IMR-90 (cell line): ENCODE measurements around the gene CRNN.

Source experiments
- BHLHE40 ChIP-seq: fragments of 150-350 bp; IDR thresholded peaks from 2 replicates; pipeline ENCODE4 v1.6.1; 2016; ENCODE audit warnings: mild to moderate bottlenecking, low read depth, low read length
- CEBPB ChIP-seq: IDR thresholded peaks from 2 replicates; pipeline ENCODE4 v1.6.1; 2012; ENCODE audit warnings: low read depth, low read length, improper control_type of control experiment
- FOS ChIP-seq: fragments of 150-350 bp; IDR thresholded peaks from 2 replicates; pipeline ENCODE4 v1.6.1; 2016; ENCODE audit warnings: low read depth, low read length
- MAFK ChIP-seq: IDR thresholded peaks from 2 replicates; pipeline ENCODE4 v1.6.1; 2012; ENCODE audit warnings: low read depth, low read length, improper control_type of control experiment
- MAZ ChIP-seq: IDR thresholded peaks from 2 replicates; pipeline ENCODE4 v1.6.1; 2012; ENCODE audit warnings: low read depth, mild to moderate bottlenecking, low read length, improper control_type of control experiment, moderate library complexity, borderline replicate concordance
- MXI1 ChIP-seq: IDR thresholded peaks from 2 replicates; pipeline ENCODE4 v1.6.1; 2012; ENCODE audit warnings: low read depth, mild to moderate bottlenecking, low read length, moderate library complexity, borderline replicate concordance
- POLR2A ChIP-seq: IDR thresholded peaks from 2 replicates; pipeline ENCODE4 v1.6.1; 2012; ENCODE audit warnings: mild to moderate bottlenecking, low read depth, low read length
- RAD21 ChIP-seq: IDR thresholded peaks from 2 replicates; pipeline ENCODE4 v1.6.1; 2012; ENCODE audit warnings: low read length, improper control_type of control experiment
- RCOR1 ChIP-seq: IDR thresholded peaks from 2 replicates; pipeline ENCODE4 v1.6.1; 2012; ENCODE audit warnings: mild to moderate bottlenecking, low read length, improper control_type of control experiment; ENCODE audit not compliant: insufficient replicate concordance
- RFX5 ChIP-seq: IDR thresholded peaks from 2 replicates; pipeline ENCODE4 v1.8.0; 2012; ENCODE audit warnings: low read depth, mild to moderate bottlenecking, low read length, moderate library complexity
- SMC3 ChIP-seq: fragments of 150-350 bp; IDR thresholded peaks from 2 replicates; pipeline ENCODE4 v1.6.1; 2016; ENCODE audit warnings: low read depth, mild to moderate bottlenecking, antibody characterized with exemption, low read length, moderate library complexity
- TF ChIP-seq, protein P1 (sequence below): conservative IDR thresholded peaks from 2 replicates; pipeline ENCODE4 v1.5.1; 2012; ENCODE audit warnings: mild to moderate bottlenecking, low read depth, low read length, improper control_type of control experiment
- TF ChIP-seq, protein P2 (sequence below): fragments of 150-350 bp; IDR thresholded peaks from 2 replicates; pipeline ENCODE4 v1.6.1; 2017; ENCODE audit warnings: mild to moderate bottlenecking, antibody characterized with exemption, low read length, low read depth

DNA sequence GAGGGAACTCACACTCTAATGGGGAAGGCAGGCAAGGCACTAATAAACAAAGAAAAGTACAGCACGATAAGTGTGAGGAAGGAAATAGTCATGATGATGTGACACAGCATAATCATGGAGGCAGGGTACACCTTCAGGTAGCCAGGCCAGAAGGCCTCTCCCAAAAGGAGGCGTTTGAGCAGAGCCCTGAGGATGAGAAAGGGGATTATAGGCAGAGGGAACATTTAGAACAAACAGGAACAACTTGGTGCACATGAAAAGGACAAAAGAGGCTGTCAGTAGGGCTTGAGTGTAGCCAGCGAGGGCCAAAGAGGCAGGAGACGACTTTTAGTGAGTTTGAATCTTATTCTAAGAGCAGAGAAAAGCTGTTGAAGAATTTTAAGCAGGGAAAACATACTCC, 33.4 kb upstream of the CRNN start:
- TF ChIP-seq, protein P1, sequence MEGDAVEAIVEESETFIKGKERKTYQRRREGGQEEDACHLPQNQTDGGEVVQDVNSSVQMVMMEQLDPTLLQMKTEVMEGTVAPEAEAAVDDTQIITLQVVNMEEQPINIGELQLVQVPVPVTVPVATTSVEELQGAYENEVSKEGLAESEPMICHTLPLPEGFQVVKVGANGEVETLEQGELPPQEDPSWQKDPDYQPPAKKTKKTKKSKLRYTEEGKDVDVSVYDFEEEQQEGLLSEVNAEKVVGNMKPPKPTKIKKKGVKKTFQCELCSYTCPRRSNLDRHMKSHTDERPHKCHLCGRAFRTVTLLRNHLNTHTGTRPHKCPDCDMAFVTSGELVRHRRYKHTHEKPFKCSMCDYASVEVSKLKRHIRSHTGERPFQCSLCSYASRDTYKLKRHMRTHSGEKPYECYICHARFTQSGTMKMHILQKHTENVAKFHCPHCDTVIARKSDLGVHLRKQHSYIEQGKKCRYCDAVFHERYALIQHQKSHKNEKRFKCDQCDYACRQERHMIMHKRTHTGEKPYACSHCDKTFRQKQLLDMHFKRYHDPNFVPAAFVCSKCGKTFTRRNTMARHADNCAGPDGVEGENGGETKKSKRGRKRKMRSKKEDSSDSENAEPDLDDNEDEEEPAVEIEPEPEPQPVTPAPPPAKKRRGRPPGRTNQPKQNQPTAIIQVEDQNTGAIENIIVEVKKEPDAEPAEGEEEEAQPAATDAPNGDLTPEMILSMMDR = no peak
- TF ChIP-seq RCOR1 (no peak), SMC3 (no peak), RAD21 (no peak), FOS (no peak), BHLHE40 (no peak), POLR2A (no peak), MXI1 (no peak), CEBPB (no peak), MAFK (no peak), MAZ (no peak), RFX5 (no peak)
- TF ChIP-seq, protein P2, sequence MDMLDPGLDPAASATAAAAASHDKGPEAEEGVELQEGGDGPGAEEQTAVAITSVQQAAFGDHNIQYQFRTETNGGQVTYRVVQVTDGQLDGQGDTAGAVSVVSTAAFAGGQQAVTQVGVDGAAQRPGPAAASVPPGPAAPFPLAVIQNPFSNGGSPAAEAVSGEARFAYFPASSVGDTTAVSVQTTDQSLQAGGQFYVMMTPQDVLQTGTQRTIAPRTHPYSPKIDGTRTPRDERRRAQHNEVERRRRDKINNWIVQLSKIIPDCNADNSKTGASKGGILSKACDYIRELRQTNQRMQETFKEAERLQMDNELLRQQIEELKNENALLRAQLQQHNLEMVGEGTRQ = no peak
